Fibroblast of lung (primary cell): Measurements from ENCODE around the gene SERTAD1.
A peak's percentile ranks its signal among the peaks of the same experiment; 100 is the strongest.

Experiments used
- CTCF ChIP-seq, 2 donors: IDR thresholded peaks in 1 of 2; conservative IDR thresholded peaks in 1 of 2; 1 replicate in 1 of 2; 2 replicates in 1 of 2; pipeline ENCODE4 v1.5.1; 2011 to 2012; ENCODE audit warnings: low read length in 2 of 2, control low read depth in 1 of 2, inconsistent platforms in 1 of 2, low read depth in 1 of 2, mild to moderate bottlenecking in 1 of 2
- EZH2 ChIP-seq: IDR thresholded peaks from 2 replicates; pipeline ENCODE4 v1.5.1; 2012; ENCODE audit warnings: low read length, control low read depth, mild to moderate bottlenecking; ENCODE audit errors: missing control alignments

GRCh38 chr19:40466219-40466984 lies 40.6 kb upstream of the SERTAD1 start:
- no peak for TF ChIP-seq CTCF (conservative IDR thresholded peaks at IDR 0.05 in 1 of 2, IDR thresholded peaks at IDR 0.05 in 1 of 2; ENCODE audit: low read depth in 1 of 2, low read length in 2 of 2)
- TF ChIP-seq EZH2 = peak; percentile 87
